T1000 (cell line): Measurements from ENCODE around the gene ZNF436.
"Not testable (repeated sequence)": the region's sequence is repeated elsewhere in the genome, so short reads cannot be mapped to it uniquely, and the experiment has no call there.

Experiments
- DNase-seq: peaks from one replicate; lab custom pipeline; 2025; ENCODE audit warnings: mixed read lengths; lab: John Stamatoyannopoulos, UW

Gene ZNF436

DNA sequence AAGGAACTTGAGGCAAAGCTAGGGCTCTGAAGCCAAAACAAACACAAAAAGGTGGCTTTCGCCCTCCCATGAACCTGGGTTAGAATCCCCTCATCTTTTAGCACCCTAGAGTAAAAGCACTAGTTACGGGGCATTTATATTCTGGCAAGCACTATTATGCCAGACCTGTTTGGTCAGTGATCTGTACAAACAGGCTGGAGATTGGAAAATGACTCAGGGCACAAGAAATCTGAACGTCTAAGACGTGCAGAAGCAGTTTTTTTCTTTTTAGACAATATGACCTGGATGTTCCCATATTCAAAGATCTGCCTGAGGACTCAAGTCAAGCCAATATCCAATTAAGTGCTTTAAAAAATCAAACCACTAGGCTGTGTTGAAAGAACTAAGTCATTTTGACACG is 3.0 kb downstream of the ZNF436 start:
- DNase-seq = no peak

DNA sequence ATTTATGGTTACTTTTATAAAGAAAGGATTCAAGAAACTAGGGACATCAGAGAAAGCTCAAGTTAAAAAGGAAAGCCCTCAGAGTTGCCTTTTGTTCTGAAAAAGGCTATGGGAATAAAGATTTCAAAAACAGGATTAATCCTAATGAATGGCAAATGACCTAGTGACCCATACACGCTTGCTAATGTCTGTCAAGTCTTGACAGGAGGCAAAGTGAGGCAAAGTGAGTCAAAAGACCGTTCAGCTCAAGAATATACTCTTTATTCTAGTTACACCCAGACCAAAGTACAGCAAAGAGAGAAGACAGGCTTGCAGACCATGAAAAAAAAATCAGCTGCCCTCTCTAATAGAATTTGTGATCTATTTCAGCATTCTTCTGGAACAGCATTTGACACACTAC is 3.5 kb downstream of the ZNF436 start:
- no peak for DNase-seq

DNA sequence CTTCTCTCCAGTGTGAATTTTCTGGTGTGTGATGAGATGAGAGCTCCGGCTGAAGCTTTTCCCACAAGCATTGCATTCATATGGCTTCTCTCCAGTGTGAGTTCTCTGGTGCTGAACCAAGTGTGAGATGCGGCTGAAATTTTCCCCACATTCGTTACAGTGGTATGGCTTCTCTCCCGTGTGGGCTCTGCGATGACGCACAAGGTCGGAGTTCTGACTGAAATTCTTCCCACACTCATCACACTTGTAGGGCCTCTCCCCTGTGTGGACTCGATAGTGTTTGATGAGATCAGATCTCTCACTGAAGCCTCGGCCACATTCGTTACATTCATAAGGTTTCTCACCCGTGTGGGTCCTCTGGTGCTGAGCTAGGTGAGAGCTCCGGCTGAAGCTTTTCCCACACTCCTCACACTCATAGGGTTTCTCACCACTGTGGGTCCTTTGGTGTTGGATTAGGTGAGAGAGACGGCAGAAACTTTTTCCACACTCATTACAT is 7.4 kb downstream of the ZNF436 start:
- no peak for DNase-seq

DNA sequence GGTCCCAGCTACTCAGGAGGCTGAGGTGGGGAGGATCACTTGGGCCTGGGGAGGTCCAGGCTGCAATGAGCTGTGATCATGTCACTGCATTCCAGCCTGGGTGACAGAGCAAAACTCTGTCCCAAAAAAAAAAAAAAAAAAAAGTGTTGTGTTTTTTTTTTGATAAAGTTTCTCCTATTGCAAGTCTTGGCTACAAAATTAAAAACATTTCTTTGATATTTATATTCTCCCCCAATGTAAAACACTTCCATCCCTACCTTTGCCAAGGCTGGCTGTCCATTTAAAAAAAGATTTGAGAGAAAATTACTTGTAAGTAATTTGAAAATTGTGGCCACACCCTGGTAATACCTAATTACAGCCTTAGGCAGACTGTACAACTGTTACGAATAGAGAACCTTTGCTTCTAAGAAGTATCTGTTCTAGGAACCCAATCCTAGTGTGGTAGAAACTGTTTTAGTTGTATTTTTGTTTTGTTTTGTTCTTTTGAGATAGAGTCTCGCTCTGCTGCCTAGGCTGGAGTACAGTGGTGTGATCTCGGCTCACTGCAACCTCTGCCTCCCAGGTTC is 11.2 kb downstream of the ZNF436 start:
- DNase-seq = no peak

GRCh38 chr1:23357138-23357908 is 12.3 kb downstream of the ZNF436 start:
- no peak for DNase-seq

DNA sequence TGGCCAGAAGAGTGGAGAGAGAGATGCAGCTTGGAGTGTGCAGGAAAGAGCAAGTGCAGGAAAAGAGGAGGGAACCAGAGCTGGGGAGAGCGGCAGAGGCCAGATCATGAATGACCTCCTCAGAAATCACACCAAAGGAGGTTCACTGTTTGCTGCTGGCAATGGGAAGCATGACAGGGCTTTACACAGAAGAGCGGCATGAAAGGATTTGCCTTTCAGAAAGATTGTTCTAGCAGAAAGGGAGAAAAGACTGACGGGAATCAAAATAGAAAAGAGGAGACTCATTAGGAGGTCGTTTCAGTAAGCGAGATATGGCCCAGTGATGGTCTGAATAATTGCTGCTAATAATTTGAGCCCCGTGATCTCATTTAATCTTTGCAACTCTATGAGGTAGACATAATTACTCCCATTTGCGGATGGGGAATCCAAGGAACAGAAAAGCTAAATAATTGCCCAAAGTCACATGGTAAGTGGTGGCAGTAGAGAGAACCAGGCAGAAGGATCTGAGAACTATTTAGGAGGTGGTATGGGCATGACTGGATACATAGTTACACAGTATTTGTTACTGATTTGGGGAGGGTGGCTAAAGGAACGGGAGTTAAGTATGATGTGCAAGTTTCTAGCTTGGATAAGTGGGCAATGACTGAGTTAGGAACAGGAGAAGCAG is 13.0 kb downstream of the ZNF436 start:
- no peak for DNase-seq

DNA sequence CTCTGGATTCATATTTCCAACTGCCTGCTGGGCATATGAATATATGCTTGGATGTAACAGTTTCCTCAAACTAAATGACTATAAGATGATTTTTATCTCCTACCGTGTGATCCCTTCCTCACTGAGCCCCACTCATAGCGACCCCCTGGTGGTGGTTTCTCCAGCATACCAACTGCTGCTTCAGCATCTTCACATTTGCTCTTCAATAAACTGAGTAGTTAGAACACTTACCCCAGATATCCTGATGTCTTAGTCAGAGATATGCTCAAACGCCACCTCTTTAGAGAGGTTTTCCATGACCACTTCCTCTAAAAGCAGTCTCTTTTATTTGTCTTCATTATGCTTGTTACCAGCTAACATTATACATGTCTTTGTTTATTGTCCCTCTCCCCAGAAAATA is 15.4 kb downstream of the ZNF436 start:
- DNase-seq = no peak

GRCh38 chr1:23352096-23352695 is 17.4 kb downstream of the ZNF436 start:
- no peak for DNase-seq

DNA sequence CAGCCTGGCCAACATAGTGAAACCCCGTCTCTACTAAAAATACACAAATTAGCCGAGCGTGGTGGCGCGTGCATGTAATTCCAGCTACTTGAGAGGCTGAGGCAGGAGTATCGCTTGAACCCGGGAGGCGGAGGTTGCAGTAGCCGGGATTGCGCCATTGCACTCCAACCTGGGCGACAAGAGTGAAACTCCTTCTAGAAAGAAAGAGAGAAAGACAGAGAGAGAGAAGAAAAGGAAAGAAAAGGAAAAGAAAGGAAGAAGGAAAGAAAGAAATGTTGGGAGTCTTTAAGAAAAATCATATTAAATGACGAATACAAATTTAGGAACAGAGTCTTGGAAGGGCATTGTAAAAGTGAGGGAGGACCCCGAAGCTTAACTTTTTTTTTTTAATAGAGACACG is 23.7 kb downstream of the ZNF436 start:
- DNase-seq = no peak

DNA sequence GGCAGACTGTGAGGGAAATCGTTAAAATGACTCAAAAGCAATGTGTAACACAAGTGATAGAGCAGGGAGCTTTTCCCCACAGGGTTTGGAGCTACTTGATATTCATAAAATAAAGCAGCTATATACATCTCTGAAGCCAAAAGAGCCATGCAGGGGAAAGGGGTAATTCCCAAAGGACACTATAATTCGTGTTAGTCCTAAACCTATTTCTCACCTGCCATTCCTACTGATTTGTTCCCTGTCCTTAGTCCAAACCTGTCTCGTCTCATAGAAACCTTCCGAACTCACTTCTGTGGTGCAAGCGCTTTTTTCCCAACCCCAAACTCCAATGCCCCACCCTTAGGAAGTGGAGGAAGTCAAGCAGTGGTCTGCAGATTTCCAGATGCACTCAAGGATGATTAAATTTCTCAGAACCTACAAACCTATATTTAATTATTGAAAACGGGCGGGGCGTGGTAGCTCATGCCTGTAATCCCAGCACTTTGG is 24.6 kb downstream of the ZNF436 start:
- no peak for DNase-seq

GRCh38 chr1:23344111-23344986 is 25.3 kb downstream of the ZNF436 start, which contains the start of gene HNRNPR:
HNRNPR (minus strand) TSS chr1:23344284; CDS start chr1:23341008, 3,276 bp downstream.
- peak; percentile 99 for DNase-seq

- DNase-seq = peak; percentile 70
Measured at GRCh38 chr1:23343221-23344110, 26.2 kb downstream of the ZNF436 start.

GRCh38 chr1:23341931-23342692 is 27.5 kb downstream of the ZNF436 start:
- no peak for DNase-seq

- no peak for DNase-seq
Measured at GRCh38 chr1:23339632-23340031, 30.0 kb downstream of the ZNF436 start.

- no peak for DNase-seq
Measured at GRCh38 chr1:23337869-23338268, 31.8 kb downstream of the ZNF436 start.

- no peak for DNase-seq
Measured at GRCh38 chr1:23331713-23332112, 37.9 kb downstream of the ZNF436 start.

- no peak for DNase-seq
Measured at GRCh38 chr1:23330846-23331245, 38.8 kb downstream of the ZNF436 start.

GRCh38 chr1:23325393-23325792 is 44.2 kb downstream of the ZNF436 start:
- no peak for DNase-seq

GRCh38 chr1:23322770-23323169 is 46.9 kb downstream of the ZNF436 start:
- DNase-seq = no peak

- not testable (repeated sequence) for DNase-seq
Measured at GRCh38 chr1:23310280-23310679, 59.4 kb downstream of the ZNF436 start.
